Measurements from ENCODE around the gene TIMM50.
"Not testable (repeated sequence)": the region's sequence is repeated elsewhere in the genome, so short reads cannot be mapped to it uniquely, and the experiment has no call there.

Gene TIMM50

DNA sequence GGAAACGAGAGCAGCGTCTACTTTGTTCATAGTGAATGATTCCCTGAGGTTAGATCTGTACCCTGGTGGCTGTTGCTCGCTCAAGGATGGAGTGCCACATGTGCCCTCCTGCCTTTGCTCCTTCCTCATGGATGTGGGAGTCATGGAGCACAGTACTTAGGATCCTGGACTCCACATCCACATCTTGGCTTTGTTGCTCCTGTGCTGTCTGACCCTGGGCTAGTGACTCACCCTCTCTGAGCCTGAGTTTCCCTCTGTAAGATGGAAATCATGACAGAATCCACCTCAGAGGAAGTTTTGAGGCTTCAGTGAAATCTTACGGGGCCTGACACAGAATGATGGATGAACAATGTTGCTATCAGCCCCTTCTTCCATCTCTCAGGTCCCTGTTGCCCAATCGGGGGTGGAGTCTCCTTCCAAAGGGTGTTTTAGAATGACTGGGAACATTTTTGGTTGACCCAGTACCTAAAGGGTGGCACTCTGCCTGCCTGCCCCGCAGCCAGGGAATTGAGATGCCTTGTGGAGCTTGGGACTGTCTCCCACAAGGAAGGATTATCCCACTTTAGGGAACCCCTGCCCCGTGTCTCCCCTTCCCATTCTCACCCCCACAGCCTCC is 9.8 kb upstream of the TIMM50 start:
- H3K4me3 ChIP-seq (ENCODE audit: extremely low read depth, insufficient read depth, low read length, poor library complexity, severe bottlenecking), result no peak overlapping the region
- no peaks in the 10 kb centered on the region for H3K9me3 ChIP-seq (ENCODE audit: control insufficient read depth, low read length)
- no peaks in the 10 kb centered on the region for H3K4me1 ChIP-seq (ENCODE audit: control insufficient read depth, insufficient read depth, low read length, poor library complexity, severe bottlenecking)
- H3K36me3 ChIP-seq (ENCODE audit: control insufficient read depth, insufficient read depth, low read length), result peaks cover 93% of the 10 kb centered on the region
- WGBS, 2 experiments (ENCODE audit: insufficient coverage in 2 of 2), result 92 to 100% methylated on average over 2 to 6 of the region's 7 CpGs
- H3K27ac ChIP-seq (ENCODE audit: low read depth, low read length, severe bottlenecking), result no peak overlapping the region

DNA sequence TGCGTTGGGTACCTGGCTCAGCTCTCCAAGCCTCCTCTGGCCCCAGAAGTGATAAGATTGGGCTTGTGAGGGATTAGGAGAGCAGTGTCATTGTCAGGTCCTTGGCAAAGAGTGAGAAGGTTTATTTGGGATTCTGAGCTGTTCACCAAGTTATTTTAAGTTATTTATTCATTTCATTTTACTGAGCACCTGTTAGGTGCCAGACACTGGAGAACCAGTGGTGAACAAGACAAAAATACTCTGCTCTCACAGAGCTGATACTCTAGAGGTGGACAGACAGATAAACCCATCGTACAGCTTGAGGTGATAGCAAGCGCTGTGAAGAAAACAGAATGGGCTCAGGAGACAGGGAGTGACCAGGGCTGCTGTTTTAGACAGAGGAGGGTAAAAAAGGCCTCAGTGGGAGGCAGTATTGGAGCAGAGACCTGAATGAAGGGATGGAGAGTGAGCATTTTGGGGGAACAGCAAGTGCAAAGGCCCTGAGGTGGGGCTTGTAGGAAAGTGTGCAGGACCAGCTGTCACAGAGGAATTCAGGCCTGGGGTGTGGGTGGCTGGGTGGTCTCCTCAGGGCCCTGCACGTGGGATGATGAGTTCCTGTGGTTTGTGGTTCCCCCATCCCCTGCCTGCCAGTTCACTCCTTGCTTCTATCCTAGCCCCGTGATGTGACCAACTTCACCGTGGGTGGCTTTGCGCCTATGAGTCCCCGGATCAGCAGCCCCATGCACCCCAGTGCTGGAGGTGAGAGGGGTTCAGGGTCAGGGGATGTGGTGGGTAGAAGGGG is 8.7 kb upstream of the TIMM50 start:
- Histone ChIP-seq H3K4me1 (ENCODE audit: control insufficient read depth, insufficient read depth, low read length, poor library complexity, severe bottlenecking) (no peaks in the 10 kb centered on the region), H3K9me3 (ENCODE audit: control insufficient read depth, low read length) (no peaks in the 10 kb centered on the region), H3K4me3 (ENCODE audit: extremely low read depth, insufficient read depth, low read length, poor library complexity, severe bottlenecking) (no peak overlapping the region), H3K36me3 (ENCODE audit: control insufficient read depth, insufficient read depth, low read length) (peaks cover 94% of the 10 kb centered on the region), H3K27ac (ENCODE audit: low read depth, low read length, severe bottlenecking) (no peak overlapping the region)
- WGBS, 2 experiments (ENCODE audit: insufficient coverage in 2 of 2), result 97 to 100% methylated on average over 2 to 6 of the region's 8 CpGs

DNA sequence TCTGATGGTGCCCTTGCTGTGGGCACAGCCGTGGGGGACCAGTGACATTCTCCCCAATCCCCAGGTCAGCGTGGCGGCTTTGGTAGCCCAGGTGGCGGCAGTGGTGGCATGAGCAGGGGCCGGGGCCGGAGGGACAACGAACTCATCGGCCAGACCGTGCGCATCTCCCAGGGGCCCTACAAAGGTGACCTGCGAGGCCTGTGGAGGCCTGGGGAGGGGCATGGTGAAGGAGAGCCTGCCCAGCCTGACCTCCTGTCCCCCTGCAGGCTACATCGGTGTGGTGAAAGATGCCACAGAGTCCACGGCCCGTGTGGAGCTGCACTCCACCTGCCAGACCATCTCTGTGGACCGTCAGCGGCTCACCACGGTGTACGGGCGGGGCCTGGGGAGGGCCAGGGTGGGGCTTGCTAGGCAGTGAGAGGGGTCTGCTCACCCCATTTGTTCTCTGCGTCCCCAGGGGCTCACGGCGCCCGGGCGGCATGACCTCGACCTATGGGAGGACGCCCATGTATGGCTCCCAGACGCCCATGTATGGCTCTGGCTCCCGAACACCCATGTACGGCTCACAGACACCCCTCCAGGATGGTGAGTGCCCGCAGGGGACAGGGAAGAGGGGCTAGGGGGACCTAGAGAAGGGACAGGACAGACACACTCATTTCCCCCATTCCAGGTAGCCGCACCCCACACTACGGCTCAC is 7.7 kb upstream of the TIMM50 start:
- WGBS, 2 experiments (ENCODE audit: insufficient coverage in 2 of 2), result 92 to 97% methylated on average over 22 to 29 of the region's 32 CpGs
- Histone ChIP-seq H3K27ac (ENCODE audit: low read depth, low read length, severe bottlenecking) (no peak overlapping the region), H3K4me3 (ENCODE audit: extremely low read depth, insufficient read depth, low read length, poor library complexity, severe bottlenecking) (no peak overlapping the region), H3K36me3 (ENCODE audit: control insufficient read depth, insufficient read depth, low read length) (peaks cover 88% of the 10 kb centered on the region), H3K9me3 (ENCODE audit: control insufficient read depth, low read length) (no peaks in the 10 kb centered on the region), H3K4me1 (ENCODE audit: control insufficient read depth, insufficient read depth, low read length, poor library complexity, severe bottlenecking) (no peaks in the 10 kb centered on the region)

DNA sequence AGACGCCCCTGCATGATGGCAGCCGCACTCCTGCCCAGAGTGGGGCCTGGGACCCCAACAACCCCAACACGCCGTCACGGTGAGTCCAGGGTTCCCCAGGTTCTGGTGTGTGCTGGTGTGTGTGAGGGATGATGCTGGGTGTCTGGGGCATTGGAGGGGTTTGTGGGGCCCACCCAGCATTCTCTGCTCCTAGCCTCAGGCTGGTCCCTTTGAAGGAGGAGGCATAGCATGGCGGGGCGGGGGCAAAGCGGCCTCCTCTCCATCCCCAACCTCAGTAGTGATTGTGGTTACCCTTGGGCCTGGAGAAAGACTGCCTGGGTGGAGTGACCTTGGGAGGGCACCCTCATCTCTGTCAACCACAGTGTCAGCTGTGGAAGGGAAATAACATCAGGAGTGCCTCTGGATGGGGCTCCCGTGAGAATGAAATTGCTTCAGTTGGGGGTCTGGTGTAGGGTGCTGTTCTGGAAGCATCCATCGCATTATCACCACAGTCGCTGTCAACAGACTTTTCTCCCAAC is 7.1 kb upstream of the TIMM50 start:
- 90 to 100% methylated on average over 3 to 8 of the region's 11 CpGs for WGBS, 2 experiments (ENCODE audit: insufficient coverage in 2 of 2)
- Histone ChIP-seq H3K4me1 (ENCODE audit: control insufficient read depth, insufficient read depth, low read length, poor library complexity, severe bottlenecking) (no peaks in the 10 kb centered on the region), H3K27ac (ENCODE audit: low read depth, low read length, severe bottlenecking) (no peak overlapping the region), H3K4me3 (ENCODE audit: extremely low read depth, insufficient read depth, low read length, poor library complexity, severe bottlenecking) (no peak overlapping the region), H3K36me3 (ENCODE audit: control insufficient read depth, insufficient read depth, low read length) (peaks cover 81% of the 10 kb centered on the region), H3K9me3 (ENCODE audit: control insufficient read depth, low read length) (no peaks in the 10 kb centered on the region)

DNA sequence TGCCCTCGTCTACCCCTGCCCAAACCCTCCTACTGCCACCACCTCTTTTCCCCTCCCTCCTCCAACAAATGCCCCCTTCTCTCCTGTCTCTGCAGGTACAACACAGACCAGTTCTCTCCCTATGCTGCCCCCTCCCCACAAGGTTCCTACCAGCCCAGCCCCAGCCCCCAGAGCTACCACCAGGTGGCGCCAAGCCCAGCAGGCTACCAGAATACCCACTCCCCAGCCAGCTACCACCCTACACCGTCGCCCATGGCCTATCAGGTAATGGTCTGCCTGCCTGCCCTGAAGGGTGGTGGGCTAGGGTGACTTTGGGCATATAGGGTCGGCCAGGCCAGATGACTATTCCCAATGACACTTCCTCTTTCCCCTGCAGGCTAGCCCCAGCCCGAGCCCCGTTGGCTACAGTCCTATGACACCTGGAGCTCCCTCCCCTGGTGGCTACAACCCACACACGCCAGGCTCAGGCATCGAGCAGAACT is 6.5 kb upstream of the TIMM50 start:
- no peak overlapping the region for H3K27ac ChIP-seq (ENCODE audit: low read depth, low read length, severe bottlenecking)

DNA sequence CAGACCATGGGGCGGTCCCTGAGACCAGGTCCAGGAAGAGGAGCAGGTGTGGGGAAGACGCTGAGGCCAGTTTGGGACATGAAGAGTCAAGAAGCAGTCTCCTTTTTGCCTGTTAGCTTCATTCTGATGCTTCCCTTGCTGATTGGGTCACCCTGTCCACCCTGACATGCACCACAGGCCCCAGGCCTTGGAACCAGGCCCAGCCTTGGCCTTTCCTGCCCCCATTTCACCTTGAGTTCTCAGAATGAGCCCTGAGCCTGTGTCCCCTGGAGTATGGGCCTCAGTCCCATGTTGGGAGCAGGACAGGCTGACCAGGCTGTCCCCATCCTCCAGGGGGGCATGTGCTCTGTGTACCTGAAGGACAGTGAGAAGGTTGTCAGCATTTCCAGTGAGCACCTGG is 4.9 kb upstream of the TIMM50 start:
- peaks cover 3% of the 10 kb centered on the region for H3K4me1 ChIP-seq (ENCODE audit: control insufficient read depth, insufficient read depth, low read length, poor library complexity, severe bottlenecking)
- H3K9me3 ChIP-seq (ENCODE audit: control insufficient read depth, low read length), result no peaks in the 10 kb centered on the region
- peaks cover 59% of the 10 kb centered on the region for H3K36me3 ChIP-seq (ENCODE audit: control insufficient read depth, insufficient read depth, low read length)
- H3K4me3 ChIP-seq (ENCODE audit: extremely low read depth, insufficient read depth, low read length, poor library complexity, severe bottlenecking), result no peak overlapping the region
- H3K27ac ChIP-seq (ENCODE audit: low read depth, low read length, severe bottlenecking), result no peak overlapping the region
- 92 to 93% methylated on average over 2 of the region's 2 CpGs for WGBS, 2 experiments (ENCODE audit: insufficient coverage in 2 of 2)

More for the DNA sequence above, 6.5 kb upstream of the TIMM50 start:
- Histone ChIP-seq H3K36me3 (ENCODE audit: control insufficient read depth, insufficient read depth, low read length) (peaks cover 75% of the 10 kb centered on the region), H3K4me3 (ENCODE audit: extremely low read depth, insufficient read depth, low read length, poor library complexity, severe bottlenecking) (no peak overlapping the region), H3K4me1 (ENCODE audit: control insufficient read depth, insufficient read depth, low read length, poor library complexity, severe bottlenecking) (no peaks in the 10 kb centered on the region), H3K9me3 (ENCODE audit: control insufficient read depth, low read length) (no peaks in the 10 kb centered on the region)
- WGBS, 2 experiments (ENCODE audit: insufficient coverage in 2 of 2), result 68 to 69% methylated on average over 7 to 9 of the region's 9 CpGs

DNA sequence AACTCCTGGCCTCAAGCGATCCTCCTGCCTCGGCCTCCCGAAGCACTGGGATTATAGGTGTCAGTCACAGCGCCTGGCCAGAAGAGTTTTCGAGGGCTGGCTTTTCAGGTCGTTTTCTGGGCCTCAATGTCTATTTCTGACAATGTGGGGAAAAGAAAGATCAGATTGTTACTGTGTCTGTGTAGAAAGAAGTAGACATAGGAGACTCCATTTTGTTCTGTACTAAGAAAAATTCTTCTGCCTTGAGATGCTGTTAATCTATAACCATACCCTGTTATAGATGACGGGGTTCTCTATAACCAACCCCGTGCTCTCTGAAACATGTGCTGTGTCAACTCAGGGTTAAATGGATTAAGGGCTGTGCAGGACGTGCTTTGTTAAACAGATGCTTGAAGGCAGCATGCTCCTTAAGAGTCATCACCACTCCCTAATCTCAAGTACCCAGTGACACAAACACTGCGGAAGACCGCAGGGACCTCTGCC is 1.3 kb upstream of the TIMM50 start:
- H3K36me3 ChIP-seq (ENCODE audit: control insufficient read depth, insufficient read depth, low read length), result peaks cover 47% of the 10 kb centered on the region
- H3K4me3 ChIP-seq (ENCODE audit: extremely low read depth, insufficient read depth, low read length, poor library complexity, severe bottlenecking); H3K9me3 ChIP-seq (ENCODE audit: control insufficient read depth, low read length); H3K27ac ChIP-seq (ENCODE audit: low read depth, low read length, severe bottlenecking); H3K4me1 ChIP-seq (ENCODE audit: control insufficient read depth, insufficient read depth, low read length, poor library complexity, severe bottlenecking): not testable (repeated sequence)
- 93 to 98% methylated on average over 6 of the region's 11 CpGs for WGBS, 2 experiments (ENCODE audit: insufficient coverage in 2 of 2)

DNA sequence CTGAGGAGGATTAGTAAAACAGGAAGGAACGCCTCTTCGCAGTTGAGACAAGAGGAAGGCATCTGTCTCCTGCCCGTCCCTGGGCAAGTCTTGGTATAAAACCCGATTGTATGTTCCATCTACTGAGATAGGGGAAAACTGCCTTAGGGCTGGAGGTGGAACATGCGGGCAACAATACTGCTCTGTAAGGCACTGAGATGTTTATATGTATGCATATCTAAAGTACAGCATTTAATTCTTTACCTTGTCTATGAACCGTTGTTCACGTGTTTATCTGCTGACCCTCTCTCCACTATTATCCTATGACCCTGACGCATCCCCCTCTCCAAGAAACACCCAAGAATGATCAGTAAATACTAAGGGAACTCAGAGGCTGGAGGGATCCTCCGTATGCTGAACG is 722 bp upstream of the TIMM50 start:
- H3K9me3 ChIP-seq (ENCODE audit: control insufficient read depth, low read length), result no peaks in the 10 kb centered on the region
- peaks cover 8% of the 10 kb centered on the region for H3K4me1 ChIP-seq (ENCODE audit: control insufficient read depth, insufficient read depth, low read length, poor library complexity, severe bottlenecking)
- H3K4me3 ChIP-seq (ENCODE audit: extremely low read depth, insufficient read depth, low read length, poor library complexity, severe bottlenecking), result no peak overlapping the region
- WGBS, 2 experiments (ENCODE audit: insufficient coverage in 2 of 2), result 80 to 97% methylated on average over 4 to 6 of the region's 10 CpGs
- H3K36me3 ChIP-seq (ENCODE audit: control insufficient read depth, insufficient read depth, low read length), result peaks cover 47% of the 10 kb centered on the region
- H3K27ac ChIP-seq (ENCODE audit: low read depth, low read length, severe bottlenecking), result peak overlapping the region; percentile 23

DNA sequence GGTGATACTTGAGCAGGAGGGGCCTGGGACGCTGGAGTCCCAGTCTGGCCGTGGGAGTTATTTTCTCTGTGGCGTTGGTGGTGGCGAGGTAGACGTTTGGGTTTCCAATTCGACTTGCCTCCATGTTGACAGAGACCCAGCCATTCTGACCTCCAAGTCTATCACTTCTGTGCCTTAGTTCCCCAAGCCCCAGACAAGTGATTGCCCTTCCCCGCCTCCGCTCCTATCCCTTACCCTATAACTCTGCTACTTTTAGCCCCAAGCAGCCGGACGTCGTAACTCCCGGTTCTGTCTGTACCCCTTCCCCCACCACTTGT is 549 bp downstream of the TIMM50 start:
- 1 to 2% methylated on average over 10 of the region's 12 CpGs for WGBS, 2 experiments (ENCODE audit: insufficient coverage in 2 of 2)
- Histone ChIP-seq H3K4me1 (ENCODE audit: control insufficient read depth, insufficient read depth, low read length, poor library complexity, severe bottlenecking) (peaks cover 8% of the 10 kb centered on the region), H3K36me3 (ENCODE audit: control insufficient read depth, insufficient read depth, low read length) (peaks cover 45% of the 10 kb centered on the region), H3K9me3 (ENCODE audit: control insufficient read depth, low read length) (no peaks in the 10 kb centered on the region), H3K4me3 (ENCODE audit: extremely low read depth, insufficient read depth, low read length, poor library complexity, severe bottlenecking) (peak overlapping the region; percentile 74), H3K27ac (ENCODE audit: low read depth, low read length, severe bottlenecking) (peak overlapping the region; percentile 51)

DNA sequence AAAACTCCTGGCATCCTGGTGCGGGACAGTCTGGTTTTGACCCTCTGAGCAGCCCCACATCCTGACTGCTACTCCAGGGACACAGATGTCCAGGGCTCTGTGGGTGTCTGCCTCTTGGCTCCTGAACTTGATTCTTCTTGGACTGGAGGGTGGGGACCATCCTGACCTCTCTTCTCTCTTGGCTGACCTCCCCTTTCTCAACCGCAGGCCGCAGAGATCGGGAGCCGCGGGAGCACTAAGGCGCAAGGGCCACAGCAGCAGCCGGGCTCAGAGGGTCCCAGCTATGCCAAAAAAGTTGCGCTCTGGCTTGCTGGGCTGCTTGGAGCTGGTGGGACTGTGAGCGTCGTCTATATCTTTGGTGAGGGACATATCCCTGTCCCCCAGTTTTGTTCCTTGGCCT is 1.0 kb downstream of the TIMM50 start:
- H3K9me3 ChIP-seq (ENCODE audit: control insufficient read depth, low read length), result no peaks in the 10 kb centered on the region
- H3K27ac ChIP-seq (ENCODE audit: low read depth, low read length, severe bottlenecking), result no peak overlapping the region
- peaks cover 45% of the 10 kb centered on the region for H3K36me3 ChIP-seq (ENCODE audit: control insufficient read depth, insufficient read depth, low read length)
- peak overlapping the region; percentile 74 for H3K4me3 ChIP-seq (ENCODE audit: extremely low read depth, insufficient read depth, low read length, poor library complexity, severe bottlenecking)
- peaks cover 8% of the 10 kb centered on the region for H3K4me1 ChIP-seq (ENCODE audit: control insufficient read depth, insufficient read depth, low read length, poor library complexity, severe bottlenecking)
- WGBS, 2 experiments (ENCODE audit: insufficient coverage in 2 of 2), result 85 to 89% methylated on average over 9 to 11 of the region's 11 CpGs
